CD1c-positive myeloid dendritic cell (primary cell): ENCODE data around the gene DBX2.
"Not testable (repeated sequence)": the region's sequence is repeated elsewhere in the genome, so short reads cannot be mapped to it uniquely, and the experiment has no call there.

ENCODE experiments used
- DNase-seq: peaks from one replicate; pipeline ENCODE4 v3.0.0-alpha.2; 2016; ENCODE audit errors: extremely low spot score

Gene DBX2

GRCh38 chr12:45050751-45051571 lies at the start of gene DBX2:
Gene DBX2 (minus strand): TSS chr12:45051099. CDS start chr12:45050927, 172 bp downstream.
- DNase-seq, result no peak

DNA sequence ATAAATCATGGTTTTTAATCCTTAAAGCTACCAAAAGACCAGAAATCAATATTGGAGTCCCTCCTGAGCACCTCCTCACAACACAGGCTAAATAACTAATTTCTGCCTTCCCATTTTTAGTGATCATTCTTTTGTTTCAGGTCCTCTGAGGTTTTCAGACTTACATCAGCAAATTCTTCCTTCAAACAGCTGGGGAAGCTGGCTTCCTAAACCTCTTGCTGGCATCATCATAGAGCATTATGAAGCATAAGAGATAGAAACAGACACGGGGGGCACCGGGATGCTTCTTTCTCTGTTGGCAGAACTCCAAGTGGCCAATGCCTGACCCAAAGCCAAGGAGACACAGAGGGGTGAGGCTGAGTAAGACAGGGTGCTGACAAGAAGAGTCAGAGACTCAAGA lies 47.9 kb upstream of the DBX2 start:
- no peak for DNase-seq

DNA sequence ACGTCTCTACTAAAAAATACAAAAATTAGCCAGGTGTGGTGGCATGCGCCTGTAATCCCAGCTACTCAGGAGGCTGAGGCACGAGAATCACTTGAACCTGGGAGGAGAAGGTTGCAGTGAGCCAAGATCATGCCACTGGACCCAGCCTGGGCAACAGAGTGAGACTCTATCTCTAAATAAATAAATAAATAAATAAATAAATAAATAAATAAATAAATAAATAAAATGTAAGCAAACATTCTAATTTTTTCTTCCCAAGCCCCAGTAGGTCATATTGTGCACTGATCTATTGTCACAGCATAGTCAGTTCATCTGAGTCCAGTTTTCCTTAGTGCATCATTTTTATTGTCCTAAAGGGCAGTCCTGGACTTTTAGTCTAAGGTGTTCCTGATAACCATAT lies 44.5 kb upstream of the DBX2 start:
- DNase-seq, result not testable (repeated sequence)

GRCh38 chr12:45093051-45093450 lies 42.2 kb upstream of the DBX2 start:
- DNase-seq, result no peak

GRCh38 chr12:45089411-45090075 lies 38.6 kb upstream of the DBX2 start:
- no peak for DNase-seq

DNA sequence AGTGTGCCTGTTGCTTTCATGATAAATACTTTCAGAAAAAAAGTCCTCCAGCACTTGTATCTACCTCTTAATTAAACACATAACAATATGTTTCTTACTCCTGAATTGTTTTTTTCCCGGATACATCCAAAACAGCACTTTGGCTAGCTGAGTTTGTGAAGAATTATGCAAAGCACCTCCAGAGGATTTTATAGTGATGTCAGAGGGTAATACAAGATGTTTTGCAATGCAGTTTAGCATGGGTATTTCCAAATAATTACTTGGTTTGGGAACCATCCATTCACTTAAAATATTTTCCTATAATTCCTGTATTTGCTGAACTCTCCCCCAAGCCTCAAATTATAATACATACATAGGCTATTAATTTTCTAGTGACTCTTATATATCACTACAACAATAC lies 37.7 kb upstream of the DBX2 start:
- DNase-seq, result no peak

DNA sequence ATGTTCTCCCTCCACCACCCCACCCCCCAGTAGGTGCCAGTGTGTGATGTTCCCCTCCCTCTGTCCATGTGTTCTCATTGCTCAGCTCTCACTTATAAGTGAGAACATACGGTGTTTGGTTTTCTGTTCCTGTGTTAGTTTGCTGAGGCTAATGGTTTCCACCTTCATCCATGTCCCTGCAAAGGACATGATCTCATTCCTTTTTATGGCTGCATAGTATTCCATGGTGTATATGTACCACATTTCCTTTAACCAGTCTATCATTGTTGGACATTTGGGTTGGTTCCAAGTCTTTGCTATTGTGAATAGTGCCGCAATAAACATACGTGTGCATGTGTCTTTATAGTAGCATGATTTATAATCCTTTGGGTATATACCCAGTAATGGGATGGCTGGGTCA lies 33.3 kb upstream of the DBX2 start:
- not testable (repeated sequence) for DNase-seq

GRCh38 chr12:45077251-45077650 lies 26.4 kb upstream of the DBX2 start:
- no peak for DNase-seq

- DNase-seq, result no peak
Observed at GRCh38 chr12:45076417-45077026, 25.6 kb upstream of the DBX2 start.

- DNase-seq, result no peak
Observed at GRCh38 chr12:45075587-45076282, 24.8 kb upstream of the DBX2 start.

GRCh38 chr12:45065125-45065626 lies 14.3 kb upstream of the DBX2 start:
- no peak for DNase-seq

DNA sequence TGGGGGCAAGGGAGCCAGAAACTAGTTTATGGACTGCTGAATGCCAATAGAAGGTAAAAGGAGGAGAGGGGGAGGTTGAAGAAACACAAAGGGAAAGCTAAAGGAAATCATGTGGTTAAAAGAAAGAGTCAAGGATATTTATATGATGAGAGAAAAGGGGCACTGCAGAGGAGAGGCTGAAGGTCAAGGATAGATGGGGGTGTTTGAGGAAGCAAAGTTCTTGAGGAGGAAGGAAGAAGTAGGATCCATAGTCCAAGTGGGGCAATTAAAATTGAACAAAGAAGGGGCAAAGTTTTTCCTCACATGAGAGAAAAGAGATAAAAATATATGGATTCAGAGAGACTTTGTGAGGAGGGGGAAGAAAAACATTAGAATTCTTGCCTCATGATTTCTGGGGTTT lies 10.1 kb upstream of the DBX2 start:
- no peak for DNase-seq

DNA sequence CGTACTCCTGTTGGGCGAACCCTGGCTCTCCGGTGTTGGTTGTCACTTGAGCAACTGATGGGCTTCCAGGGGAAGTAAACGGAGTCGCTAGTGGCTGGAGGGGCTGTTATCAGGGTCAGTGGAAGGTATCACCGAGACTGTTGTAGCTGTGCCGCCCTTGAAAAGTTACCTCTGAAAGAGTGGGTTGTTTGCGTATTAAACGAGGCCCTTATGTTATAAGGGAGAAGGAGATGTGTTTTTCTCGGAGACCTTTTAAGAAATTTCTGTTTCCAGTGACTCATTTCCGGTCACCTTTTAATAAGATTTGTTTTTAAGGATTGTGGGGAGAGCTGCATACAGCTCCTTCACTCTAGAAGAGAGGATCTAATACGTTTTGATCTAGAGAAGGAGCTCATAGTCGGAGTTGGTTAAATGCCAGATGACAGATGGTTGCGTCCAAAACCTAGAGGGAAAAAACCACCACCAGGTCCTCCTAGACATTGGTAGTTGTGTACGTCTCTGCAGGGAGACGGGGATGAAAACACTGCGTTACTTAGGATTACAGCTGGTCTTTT lies 750 bp upstream of the DBX2 start:
- no peak for DNase-seq

DNA sequence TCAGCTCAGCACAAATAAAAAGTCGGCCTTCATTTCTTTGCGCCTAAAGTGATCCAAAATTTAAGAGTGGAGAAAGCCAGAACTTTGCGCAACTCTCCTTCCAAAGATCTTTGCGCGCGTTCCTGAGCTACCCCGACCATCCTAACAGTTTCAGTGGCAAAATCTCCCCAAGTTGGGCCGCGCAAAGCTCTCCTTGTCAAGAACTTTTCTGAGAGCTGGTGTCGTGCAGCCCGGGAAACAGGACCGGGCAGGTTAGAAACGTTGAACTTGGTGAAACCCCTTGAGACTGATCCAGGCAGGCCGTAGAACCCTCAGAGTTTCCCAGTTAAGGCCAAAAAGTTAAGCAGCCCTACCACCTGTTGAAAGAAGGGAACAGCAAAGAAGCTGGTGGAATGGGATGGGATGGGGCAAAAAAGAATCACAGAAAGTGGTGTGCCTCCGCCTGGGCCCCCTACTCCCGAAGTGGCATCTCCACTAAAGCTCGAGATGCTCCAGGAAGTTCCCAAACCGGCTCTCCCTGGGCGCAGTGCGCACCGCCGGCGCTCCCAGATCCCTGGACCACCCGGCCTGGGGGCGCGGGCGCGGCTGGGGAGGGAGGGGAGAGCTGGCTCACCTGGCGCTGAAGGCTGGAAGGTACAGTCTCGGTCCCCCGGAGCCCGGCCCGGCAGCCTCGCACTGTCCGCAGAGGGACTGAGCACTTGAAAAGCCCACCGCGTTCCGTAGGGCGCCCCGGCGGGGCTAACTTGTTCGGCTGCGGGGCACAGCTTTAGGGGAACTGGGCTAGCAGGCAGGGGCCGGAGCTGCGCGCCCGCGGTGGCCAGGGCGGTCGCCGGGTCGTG lies 768 bp downstream of the DBX2 start:
- DNase-seq, result no peak

- DNase-seq, result no peak
Observed at GRCh38 chr12:45042599-45042998, 8.3 kb downstream of the DBX2 start.

- no peak for DNase-seq
Observed at GRCh38 chr12:45040977-45041376, 9.9 kb downstream of the DBX2 start.

DNA sequence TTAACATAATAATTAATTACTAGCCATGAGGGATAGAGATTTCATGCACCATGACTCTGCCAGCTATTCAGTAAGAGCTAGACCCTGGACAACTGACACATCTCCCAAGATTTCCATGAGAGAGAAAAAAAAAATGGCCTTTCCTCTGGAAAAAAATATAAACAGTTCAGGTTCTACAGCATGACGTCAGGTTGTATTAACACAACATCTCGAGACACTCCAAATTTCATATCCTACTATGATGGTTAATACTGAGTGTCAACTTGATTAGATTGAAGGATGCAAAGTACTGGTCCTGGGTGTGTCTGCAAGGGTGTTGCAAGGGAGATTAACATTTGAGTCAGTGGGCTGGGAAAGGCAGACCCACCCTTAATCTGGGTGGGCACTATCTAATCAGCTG lies 11.1 kb downstream of the DBX2 start:
- no peak for DNase-seq

- DNase-seq, result no peak
Observed at GRCh38 chr12:45034861-45035265, 16.0 kb downstream of the DBX2 start.

- DNase-seq, result no peak
Observed at GRCh38 chr12:45017916-45018315, 33.0 kb downstream of the DBX2 start.

DNA sequence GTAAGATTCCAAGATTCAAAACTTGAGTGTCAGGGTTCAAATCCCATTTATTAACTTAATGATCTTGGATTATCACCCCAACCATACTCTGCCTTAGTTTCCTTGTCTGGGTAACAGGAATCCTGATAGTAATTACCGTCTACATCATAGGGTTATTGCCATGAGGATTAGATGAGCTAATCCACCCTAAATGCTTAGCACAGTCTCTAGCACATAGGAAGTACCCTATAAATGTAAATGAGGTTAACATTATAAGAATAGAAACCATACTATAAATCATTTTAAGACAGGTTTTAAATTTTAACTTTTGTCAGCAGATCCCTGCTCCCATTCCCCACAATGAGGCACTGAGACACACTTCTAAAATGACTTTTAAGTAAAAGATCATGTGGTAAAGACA lies 36.5 kb downstream of the DBX2 start:
- DNase-seq, result no peak

- DNase-seq, result no peak
Observed at GRCh38 chr12:45012749-45013148, 38.1 kb downstream of the DBX2 start.
